Neural progenitor cell (in vitro differentiated cells): ENCODE results near the gene PARS2. TPM values are rescaled to one million over a fixed set of nuclear protein-coding genes. Genes with fewer than 3 reads are reported as not detected.

Experiments
- DNase-seq: peaks from one replicate; pipeline ENCODE4 v3.0.0-alpha.2; 2016; ENCODE audit warnings: low spot score
- H2AFZ ChIP-seq: fragments of 200-600 bp; sonication (generic); replicated peaks from 2 replicates; pipeline ENCODE4 v1.6.1; 2016; ENCODE audit warnings: antibody characterized with exemption
- H3F3A ChIP-seq: fragments of 200-600 bp; sonication (generic); 2 replicates; pipeline ENCODE4 v1.6.1; 2016; ENCODE audit warnings: antibody characterized with exemption, low read depth
- H3K27ac ChIP-seq: fragments of 200-600 bp; sonication (generic); 2 replicates; pipeline ENCODE4 v1.5.1; 2016; ENCODE audit warnings: mild to moderate bottlenecking
- H3K27me3 ChIP-seq: fragments of 200-600 bp; sonication (generic); 2 replicates; pipeline ENCODE4 v1.6.1; 2016; ENCODE audit warnings: mild to moderate bottlenecking, moderate library complexity
- H3K36me3 ChIP-seq: fragments of 200-600 bp; sonication (generic); 2 replicates; pipeline ENCODE4 v1.5.1; 2016
- H3K4me1 ChIP-seq: fragments of 200-600 bp; sonication (generic); 2 replicates; pipeline ENCODE4 v1.6.1; 2016; ENCODE audit warnings: mixed run types
- H3K4me2 ChIP-seq: fragments of 200-600 bp; sonication (generic); 2 replicates; pipeline ENCODE4 v1.6.1; 2016
- H3K4me3 ChIP-seq: fragments of 200-600 bp; sonication (generic); 2 replicates; pipeline ENCODE4 v1.5.1; 2016
- H3K79me2 ChIP-seq: fragments of 200-600 bp; sonication (generic); 2 replicates; pipeline ENCODE4 v1.6.1; 2016; ENCODE audit warnings: low read depth
- H3K9ac ChIP-seq: fragments of 200-600 bp; sonication (generic); 2 replicates; pipeline ENCODE4 v1.6.1; 2016
- H3K9me3 ChIP-seq: fragments of 200-600 bp; sonication (generic); 2 replicates; pipeline ENCODE4 v1.5.1; 2016; ENCODE audit warnings: low read depth
- H4K20me1 ChIP-seq: fragments of 200-600 bp; sonication (generic); 2 replicates; pipeline ENCODE4 v1.6.1; 2016; ENCODE audit warnings: low read depth
- H3K27ac Mint-ChIP-seq: 3 replicates; pipeline ENCODE4 v1.8.0; 2021; ENCODE audit warnings: mixed read lengths
- H3K27me3 Mint-ChIP-seq: 2 replicates; pipeline ENCODE4 v1.8.0; 2022; ENCODE audit warnings: low read depth, mild to moderate bottlenecking, inconsistent platforms, moderate library complexity, mixed read lengths; ENCODE audit not compliant: insufficient read depth
- H3K36me3 Mint-ChIP-seq: 3 replicates; pipeline ENCODE4 v1.8.0; 2021; ENCODE audit warnings: mixed read lengths
- H3K4me1 Mint-ChIP-seq: 3 replicates; pipeline ENCODE4 v1.8.0; 2021; ENCODE audit warnings: mixed read lengths
- H3K4me3 Mint-ChIP-seq: 3 replicates; pipeline ENCODE4 v1.8.0; 2021; ENCODE audit warnings: mild to moderate bottlenecking, moderate library complexity, mixed read lengths
- H3K9me3 Mint-ChIP-seq: 3 replicates; pipeline ENCODE4 v1.8.0; 2020; ENCODE audit warnings: mixed read lengths
- EZH2 ChIP-seq: fragments of 200-600 bp; sonication (generic); IDR thresholded peaks from 2 replicates; pipeline ENCODE4 v1.6.1; 2017; ENCODE audit warnings: antibody characterized with exemption, mild to moderate bottlenecking, moderate library complexity
- EZH2phosphoT487 ChIP-seq: fragments of 200-600 bp; sonication (generic); IDR thresholded peaks from 2 replicates; pipeline ENCODE4 v1.6.1; 2017; ENCODE audit warnings: antibody characterized with exemption
- total RNA-seq: library from RNA; depleted of rRNA; stranded (reverse); fragments of >200 nt; gene quantifications from 2 replicates; pipeline ENCODE4 v1.2.3, GENCODE V29; 2015; ENCODE audit warnings: low replicate concordance
- TF ChIP-seq, protein P1 (sequence below): fragments of 200-600 bp; sonication (generic); IDR thresholded peaks from 2 replicates; pipeline ENCODE4 v1.5.1; 2017; ENCODE audit warnings: antibody characterized with exemption, mild to moderate bottlenecking

The PARS2 gene
- total RNA-seq, 1 donor from 2014 or later, result 5.4 TPM

DNA sequence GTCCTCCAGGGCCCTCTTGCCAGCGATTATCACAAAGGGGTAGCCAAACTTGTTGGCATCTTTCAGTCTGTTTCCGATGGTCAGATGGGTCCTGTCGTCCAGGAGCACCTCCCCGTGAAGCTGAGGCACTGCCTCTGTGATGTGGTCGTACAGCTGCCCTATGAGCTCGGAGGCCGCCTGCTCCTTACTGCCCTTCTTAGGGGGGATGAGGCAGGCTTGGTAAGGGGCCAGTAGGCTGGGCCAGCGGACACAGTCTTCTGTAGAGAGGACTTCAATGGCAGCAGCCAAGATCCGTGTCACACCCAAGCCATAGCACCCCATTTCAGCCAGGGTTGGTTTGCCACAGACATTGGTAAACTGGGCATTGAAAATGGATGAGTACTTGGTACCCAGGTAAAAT is 6.5 kb downstream of the PARS2 start:
- TF ChIP-seq EZH2phosphoT487 (no peak), EZH2 (no peak)
- TF ChIP-seq, protein P1, sequence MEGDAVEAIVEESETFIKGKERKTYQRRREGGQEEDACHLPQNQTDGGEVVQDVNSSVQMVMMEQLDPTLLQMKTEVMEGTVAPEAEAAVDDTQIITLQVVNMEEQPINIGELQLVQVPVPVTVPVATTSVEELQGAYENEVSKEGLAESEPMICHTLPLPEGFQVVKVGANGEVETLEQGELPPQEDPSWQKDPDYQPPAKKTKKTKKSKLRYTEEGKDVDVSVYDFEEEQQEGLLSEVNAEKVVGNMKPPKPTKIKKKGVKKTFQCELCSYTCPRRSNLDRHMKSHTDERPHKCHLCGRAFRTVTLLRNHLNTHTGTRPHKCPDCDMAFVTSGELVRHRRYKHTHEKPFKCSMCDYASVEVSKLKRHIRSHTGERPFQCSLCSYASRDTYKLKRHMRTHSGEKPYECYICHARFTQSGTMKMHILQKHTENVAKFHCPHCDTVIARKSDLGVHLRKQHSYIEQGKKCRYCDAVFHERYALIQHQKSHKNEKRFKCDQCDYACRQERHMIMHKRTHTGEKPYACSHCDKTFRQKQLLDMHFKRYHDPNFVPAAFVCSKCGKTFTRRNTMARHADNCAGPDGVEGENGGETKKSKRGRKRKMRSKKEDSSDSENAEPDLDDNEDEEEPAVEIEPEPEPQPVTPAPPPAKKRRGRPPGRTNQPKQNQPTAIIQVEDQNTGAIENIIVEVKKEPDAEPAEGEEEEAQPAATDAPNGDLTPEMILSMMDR, result no peak
- Mint-ChIP-seq H3K27ac (no peak overlapping the region), H3K4me1 (peaks cover 5% of the 10 kb centered on the region), H3K9me3 (no peaks in the 10 kb centered on the region), H3K27me3 (peaks cover 5% of the 10 kb centered on the region), H3K36me3 (peaks cover 8% of the 10 kb centered on the region), H3K4me3 (no peak overlapping the region)
- Histone ChIP-seq H3K79me2 (peaks cover 7% of the 10 kb centered on the region), H3F3A (no peaks in the 10 kb centered on the region), H3K4me3 (no peak overlapping the region), H3K27ac (no peak overlapping the region), H3K27me3 (no peaks in the 10 kb centered on the region), H4K20me1 (no peaks in the 10 kb centered on the region), H3K9ac (no peak overlapping the region), H3K4me1 (no peaks in the 10 kb centered on the region), H3K36me3 (no peaks in the 10 kb centered on the region), H3K9me3 (no peaks in the 10 kb centered on the region), H3K4me2 (no peak overlapping the region), H2AFZ (no peak overlapping the region)
- no peak for DNase-seq

DNA sequence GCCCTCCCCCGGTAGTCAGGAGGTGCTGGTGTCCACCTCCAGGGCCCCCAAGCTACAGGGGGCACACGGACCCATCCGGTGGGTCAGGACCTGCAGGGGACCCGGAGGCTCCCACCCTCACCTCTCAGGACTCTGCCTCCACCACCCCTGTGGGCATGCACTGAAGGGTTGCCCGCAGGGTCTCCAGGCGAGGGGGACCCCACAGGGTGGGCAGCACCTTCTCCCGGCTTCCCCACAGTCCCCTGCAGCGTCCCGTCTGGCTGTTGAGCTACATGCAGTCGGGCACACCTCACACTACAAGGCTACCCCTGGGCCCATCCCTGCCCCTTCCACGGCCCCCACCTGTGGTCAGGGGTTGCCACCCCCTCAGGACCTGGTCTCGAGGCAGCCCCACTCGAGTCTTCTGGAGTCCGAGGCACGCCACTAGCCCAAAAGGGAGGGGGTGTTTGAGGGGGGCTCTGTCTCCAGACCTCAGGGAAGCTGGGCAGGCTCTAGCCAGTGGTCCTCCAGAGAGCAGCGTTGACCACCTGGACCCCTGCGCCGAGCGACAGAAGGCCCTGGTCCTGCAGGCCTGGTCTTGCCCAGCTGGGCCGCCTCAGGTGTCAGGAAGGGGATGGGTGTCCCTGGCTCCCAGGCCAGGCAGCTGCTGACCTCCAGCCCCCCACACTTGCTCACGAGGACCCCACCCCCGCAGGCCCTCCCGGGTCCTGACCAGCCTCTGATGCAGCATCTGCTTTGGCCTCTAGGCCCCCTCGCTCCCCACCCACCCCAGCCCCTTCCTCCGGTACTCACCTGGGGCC is 9.6 kb downstream of the PARS2 start:
- Histone ChIP-seq H3K27ac (no peak overlapping the region), H3K79me2 (no peaks in the 10 kb centered on the region), H3K27me3 (no peaks in the 10 kb centered on the region), H3K36me3 (no peaks in the 10 kb centered on the region), H3F3A (peaks cover 4% of the 10 kb centered on the region), H3K4me1 (no peaks in the 10 kb centered on the region), H3K4me2 (no peak overlapping the region), H3K9ac (no peak overlapping the region), H3K9me3 (no peaks in the 10 kb centered on the region), H3K4me3 (no peak overlapping the region), H4K20me1 (no peaks in the 10 kb centered on the region), H2AFZ (no peak overlapping the region)
- TF ChIP-seq EZH2phosphoT487, result no peak
- TF ChIP-seq, protein P1, result no peak
- TF ChIP-seq EZH2, result no peak
- H3K9me3 Mint-ChIP-seq, result no peaks in the 10 kb centered on the region
- DNase-seq, result no peak
- H3K4me3 Mint-ChIP-seq, result no peak overlapping the region
- H3K27ac Mint-ChIP-seq, result no peak overlapping the region
- peaks cover 8% of the 10 kb centered on the region for H3K36me3 Mint-ChIP-seq
- H3K4me1 Mint-ChIP-seq, result no peaks in the 10 kb centered on the region
- peaks cover 2% of the 10 kb centered on the region for H3K27me3 Mint-ChIP-seq

DNA sequence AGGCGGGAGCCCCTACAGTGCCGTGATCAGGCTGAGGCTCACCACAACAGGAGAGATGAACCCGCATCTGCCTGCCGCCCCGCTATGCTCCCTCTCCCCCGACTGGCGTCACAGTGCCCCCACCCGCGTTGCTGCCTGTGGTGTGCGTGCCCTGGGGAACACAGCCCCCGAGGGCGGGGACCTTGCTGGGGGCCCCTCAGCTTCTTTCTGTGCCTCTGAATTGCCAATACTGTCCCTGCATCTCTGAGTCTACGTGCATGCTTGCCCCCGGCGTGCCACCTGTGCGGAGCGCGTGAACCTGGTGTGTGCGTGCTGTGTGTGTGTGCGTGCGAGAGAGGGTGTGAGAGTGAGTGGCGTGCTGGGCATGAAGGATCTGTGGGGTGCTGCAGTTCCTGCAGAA is 10.3 kb downstream of the PARS2 start:
- Mint-ChIP-seq H3K4me3 (no peak overlapping the region), H3K36me3 (peaks cover 8% of the 10 kb centered on the region), H3K27ac (no peak overlapping the region), H3K27me3 (peaks cover 2% of the 10 kb centered on the region), H3K4me1 (no peaks in the 10 kb centered on the region), H3K9me3 (no peaks in the 10 kb centered on the region)
- Histone ChIP-seq H4K20me1 (no peaks in the 10 kb centered on the region), H3K36me3 (no peaks in the 10 kb centered on the region), H3K4me1 (no peaks in the 10 kb centered on the region), H3F3A (peaks cover 4% of the 10 kb centered on the region), H3K4me3 (no peak overlapping the region), H2AFZ (no peak overlapping the region), H3K79me2 (no peaks in the 10 kb centered on the region), H3K9ac (no peak overlapping the region), H3K4me2 (no peak overlapping the region), H3K9me3 (no peaks in the 10 kb centered on the region), H3K27ac (no peak overlapping the region), H3K27me3 (no peaks in the 10 kb centered on the region)
- TF ChIP-seq EZH2, result no peak
- TF ChIP-seq, protein P1, result no peak
- no peak for TF ChIP-seq EZH2phosphoT487
- DNase-seq, result no peak
